Stimulated activated CD8-positive, alpha-beta memory T cell treated with anti-CD3 and anti-CD28 coated beads, Interleukin-15, amount 100 ng/mL, for 4 hours (primary cell): Measurements from ENCODE around the gene GABBR2.
"Not testable (repeated sequence)": the region's sequence is repeated elsewhere in the genome, so short reads cannot be mapped to it uniquely, and the experiment has no call there.

Experiments
- DNase-seq, 2 donors: peaks; one replicate each; pipeline ENCODE4 v3.0.0-alpha.2; 2020; ENCODE audit warnings: low read depth in 2 of 2

The GABBR2 gene

GRCh38 chr9:98596486-98596885, 112.2 kb downstream of the GABBR2 start:
- no peak for DNase-seq

DNA sequence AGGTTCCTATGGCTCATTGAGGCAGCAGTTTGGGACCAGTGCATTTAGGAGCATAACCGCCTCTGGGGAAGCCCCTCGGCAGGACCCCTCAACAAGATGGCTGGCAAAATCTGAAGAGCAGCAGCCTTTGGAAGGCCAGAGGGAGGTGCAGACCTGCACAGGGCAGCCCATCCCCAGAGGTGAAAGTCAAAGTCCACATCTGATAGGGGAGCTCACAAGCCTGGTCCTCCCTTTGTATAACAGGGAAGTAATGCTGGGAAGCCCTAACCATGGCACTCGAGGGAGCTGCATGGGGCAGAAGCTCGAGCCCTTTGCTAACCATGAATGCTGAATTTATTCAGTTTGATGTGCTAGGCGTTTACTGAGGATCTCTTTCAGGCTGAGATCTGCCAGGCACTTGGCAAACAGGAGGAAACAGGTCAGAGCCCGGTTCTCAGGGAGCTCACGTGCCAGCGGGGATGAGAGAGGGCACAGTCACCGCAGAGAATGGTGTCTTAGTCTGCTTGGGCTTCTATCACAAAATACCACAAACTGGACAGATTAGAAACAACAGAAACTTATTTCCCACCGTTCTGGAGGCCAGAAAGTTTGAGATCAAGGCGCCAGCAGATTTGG, 114.1 kb downstream of the GABBR2 start:
- DNase-seq: no peak

DNA sequence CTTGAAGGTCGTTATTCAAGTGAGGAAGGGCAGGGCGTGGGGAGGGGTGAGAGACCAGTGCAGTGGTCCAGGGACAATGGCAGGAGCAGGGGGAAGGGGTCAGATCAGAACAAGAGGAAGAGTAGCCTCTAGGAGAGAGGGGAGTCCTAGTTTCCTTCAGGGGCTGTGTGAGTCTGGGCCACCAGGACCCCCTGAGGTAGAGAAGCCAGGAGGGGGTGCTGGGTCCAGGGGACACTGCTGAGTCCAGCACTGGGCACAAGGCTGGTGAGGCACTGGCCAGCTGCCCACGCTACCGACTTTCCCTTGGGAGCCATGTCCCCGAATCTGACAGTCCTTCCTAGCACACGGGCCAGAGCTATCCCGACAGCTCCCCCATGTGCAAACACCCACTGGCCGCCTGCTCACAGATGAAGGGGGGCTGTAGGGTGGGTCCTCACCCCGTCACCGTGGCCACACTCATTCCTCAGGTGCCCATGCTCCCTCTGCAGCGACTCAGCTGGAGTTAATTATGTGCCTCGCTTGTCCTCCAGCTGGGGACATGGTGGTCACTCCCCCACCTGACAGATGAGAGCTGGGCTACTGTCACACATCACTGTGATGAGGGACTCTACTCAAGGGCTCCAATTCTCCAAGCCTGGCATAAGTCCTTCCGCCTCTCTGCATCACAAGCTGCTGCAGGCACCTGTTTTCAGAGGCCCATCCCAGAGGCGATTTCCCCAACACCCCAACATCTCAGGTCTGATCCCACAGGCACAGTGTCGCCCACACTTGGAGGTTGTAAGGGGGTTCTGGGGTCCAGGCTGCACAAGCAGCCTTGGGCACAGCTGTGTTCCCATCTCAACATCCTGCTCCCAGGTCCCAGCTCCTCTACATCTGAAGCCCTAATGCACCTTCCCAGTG, 115.1 kb downstream of the GABBR2 start:
- DNase-seq: no peak

GRCh38 chr9:98591696-98592095, 117.0 kb downstream of the GABBR2 start:
- DNase-seq: no peak

- DNase-seq: no peak
Observed at GRCh38 chr9:98590101-98590500, 118.6 kb downstream of the GABBR2 start.

GRCh38 chr9:98589102-98589501, 119.6 kb downstream of the GABBR2 start:
- DNase-seq: no peak

GRCh38 chr9:98584853-98585438, 123.8 kb downstream of the GABBR2 start:
- not testable (repeated sequence) for DNase-seq

- no peak for DNase-seq
Observed at GRCh38 chr9:98584059-98584458, 124.7 kb downstream of the GABBR2 start.

DNA sequence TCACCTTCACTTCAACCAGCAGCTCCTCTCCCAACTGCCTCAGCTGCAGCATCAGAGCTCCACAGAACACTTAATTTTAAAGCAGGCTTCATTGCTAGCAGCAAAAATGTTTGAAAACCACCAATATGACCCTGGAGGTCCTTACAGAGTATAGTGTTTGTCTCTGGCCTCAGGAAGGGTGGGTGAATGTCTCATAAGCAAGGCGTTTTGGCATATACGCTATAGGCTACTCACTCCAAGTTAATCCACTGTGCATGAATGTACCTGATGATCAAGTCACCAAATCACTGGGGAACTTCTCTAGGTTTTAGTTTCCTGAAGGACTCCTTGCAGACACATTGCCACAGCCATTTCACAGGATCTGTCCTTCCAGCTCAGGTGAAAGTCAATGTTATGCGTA, 125.3 kb downstream of the GABBR2 start:
- no peak for DNase-seq

GRCh38 chr9:98580956-98581355, 127.8 kb downstream of the GABBR2 start:
- no peak for DNase-seq

DNA sequence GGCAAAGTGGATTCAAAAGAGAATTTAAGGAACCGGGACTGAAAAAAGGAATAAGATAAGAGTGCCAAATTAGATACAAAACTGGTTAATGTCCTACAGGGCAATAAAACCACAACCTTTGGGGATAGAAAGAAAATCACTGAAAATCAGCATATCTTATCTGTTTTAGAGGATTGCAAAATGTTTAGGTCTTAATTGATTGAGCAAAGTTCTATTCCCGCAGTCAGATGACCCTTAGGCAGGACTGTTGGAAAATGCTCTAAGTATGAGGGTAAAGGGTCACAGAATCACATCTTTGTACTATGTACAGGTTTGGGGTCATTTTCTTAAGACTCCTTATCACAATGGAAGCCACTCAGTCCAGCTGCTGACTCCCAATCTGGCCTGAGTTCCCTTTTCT, 129.0 kb downstream of the GABBR2 start:
- no peak for DNase-seq

DNA sequence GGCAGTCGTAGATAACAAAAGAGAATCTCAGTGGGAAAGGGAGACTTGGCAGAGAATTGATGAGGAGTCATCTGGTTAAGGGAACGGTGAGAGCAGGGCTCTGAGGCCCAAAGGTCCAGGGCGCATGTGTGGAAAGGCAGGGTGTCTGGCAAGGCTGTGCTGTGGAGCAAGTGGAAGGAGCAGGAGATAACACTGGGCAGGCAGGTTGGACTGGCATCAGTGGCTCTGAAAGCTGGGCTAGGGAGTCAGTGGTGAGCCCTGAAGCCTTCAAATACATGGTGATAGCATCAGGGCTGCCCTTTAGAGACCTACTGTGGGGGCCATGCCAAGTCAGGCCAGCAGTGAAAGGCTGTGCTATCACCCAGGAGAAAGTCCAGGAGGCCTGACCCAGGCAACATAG, 131.3 kb downstream of the GABBR2 start:
- DNase-seq: no peak

GRCh38 chr9:98576859-98577258, 131.9 kb downstream of the GABBR2 start:
- no peak for DNase-seq

GRCh38 chr9:98576354-98576753, 132.4 kb downstream of the GABBR2 start:
- no peak for DNase-seq

GRCh38 chr9:98575379-98576346, 133.1 kb downstream of the GABBR2 start:
- no peak for DNase-seq

DNA sequence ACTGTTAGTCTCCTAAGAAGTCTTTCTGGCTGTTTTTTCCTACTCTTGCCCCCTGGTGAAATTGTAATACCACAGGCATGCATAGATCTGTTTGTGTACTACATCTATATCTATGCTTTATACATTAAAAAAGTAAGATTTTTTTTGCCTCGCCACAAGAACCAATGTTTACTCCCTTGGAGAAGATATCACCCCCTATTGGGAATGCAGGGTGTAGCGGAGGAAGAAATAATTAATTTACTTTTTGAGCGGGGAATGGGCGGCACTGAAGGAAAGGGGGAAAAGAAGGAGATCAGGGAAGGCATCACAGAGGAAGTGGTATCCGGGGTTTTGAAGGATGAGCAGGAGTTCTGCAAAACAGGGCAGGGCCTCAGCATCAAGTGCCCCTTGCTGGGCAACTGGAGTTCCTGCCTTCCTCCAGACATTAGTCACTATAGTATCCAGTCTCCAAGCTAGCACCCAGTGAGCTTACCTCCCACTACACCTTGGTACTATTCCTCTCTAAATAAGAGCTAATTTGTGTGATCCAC, 134.9 kb downstream of the GABBR2 start:
- no peak for DNase-seq

DNA sequence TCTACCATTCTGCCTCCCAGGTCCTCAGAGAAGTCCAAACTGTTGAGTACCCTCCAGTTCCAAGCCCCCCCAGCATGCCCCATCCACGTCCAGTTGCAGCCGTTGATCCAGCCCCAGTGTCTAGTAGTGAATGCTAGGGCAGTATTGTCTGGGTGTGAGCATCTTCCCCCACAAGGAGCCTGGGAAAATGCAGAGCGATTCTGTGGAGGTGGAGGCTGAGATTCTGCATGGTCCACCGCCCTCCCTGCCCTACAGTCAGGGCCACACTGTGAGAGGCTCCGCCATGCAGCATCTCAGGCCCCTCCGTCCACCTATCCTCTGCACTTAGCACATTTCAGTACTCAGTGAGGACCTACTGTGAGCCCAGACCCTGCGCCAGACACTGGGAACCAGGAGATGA, 135.9 kb downstream of the GABBR2 start:
- no peak for DNase-seq

DNA sequence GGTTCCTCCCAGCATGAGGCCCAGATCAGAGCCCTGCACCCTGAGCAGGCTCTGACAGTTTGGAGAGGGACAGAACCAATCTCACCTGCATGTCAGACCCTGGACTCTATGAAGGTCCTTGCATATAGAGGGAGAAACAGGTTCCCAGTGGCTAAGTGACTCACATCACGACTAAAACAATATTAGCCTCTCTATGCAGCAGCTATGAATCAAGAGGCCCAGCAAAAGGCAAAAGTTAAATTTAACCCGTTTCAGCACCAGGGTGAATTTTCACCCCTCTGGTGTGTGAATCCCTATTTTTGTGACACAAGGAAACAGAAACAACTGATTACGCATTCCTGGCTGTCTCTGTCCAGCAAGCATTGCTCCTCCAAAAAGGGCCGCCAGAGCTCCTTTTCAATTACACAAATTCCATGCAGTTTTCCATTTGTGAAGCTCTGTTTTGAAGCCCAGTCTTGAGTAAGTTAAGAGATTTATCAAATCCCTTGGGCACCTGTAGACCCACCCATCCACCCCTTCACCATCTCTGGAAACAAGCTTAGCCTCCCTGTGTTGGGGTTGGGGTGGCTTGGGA, 136.6 kb downstream of the GABBR2 start:
- no peak for DNase-seq

DNA sequence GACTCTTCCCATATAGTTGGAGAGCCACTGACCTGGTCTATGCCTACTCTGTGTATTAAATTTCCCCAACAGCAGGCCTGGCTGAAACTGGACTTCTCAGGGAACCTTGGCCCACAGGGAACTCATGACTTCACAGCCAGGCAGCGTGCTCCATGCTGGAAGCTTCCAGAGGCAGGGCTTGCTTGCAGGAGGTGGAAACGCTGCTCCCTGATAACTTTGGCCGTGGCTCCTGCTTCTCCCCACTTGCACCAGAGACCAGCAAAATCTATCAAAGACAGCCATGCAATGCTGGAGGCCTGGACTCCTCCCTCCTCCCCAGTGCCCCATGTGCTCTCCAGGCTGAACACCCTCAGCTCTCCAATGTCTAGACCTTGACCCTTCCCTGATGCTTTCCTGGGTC, 137.1 kb downstream of the GABBR2 start:
- DNase-seq: no peak

DNA sequence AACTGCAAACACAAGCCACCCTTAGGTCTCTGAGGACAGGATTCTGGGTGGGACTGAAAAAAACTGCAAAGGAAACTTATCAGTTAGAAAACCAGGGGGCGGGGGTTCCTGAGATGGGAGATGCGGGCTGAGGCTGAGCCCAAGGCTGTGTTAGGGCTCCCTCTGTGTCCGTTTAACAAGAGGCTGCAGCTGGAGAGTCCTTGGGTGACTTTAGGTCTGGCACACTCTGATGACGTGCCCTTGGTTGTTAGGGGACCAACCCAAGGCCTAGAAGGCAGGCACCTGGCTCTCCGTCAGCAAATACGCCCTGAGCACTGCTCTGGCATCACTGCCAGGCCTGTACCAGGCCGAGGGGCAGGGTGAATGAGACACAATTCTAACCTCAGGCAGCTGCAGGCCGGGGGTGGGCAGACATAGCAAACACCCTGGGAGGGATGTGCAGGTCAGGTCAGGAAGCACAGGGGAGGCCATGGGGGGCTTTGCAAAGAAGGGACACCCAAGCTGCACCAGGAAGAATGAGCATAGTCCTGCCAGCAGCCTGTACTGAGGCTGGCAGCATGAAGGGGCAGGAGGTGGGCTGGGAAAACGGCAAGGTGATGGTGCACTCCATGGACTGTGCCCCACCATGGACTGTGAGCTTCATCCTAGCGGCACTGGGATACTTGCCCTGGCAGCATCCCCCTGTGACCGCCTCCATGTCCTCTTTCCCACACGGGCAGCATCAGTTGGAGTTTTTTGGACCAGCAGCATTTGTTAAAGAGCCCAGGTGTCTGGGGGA, 137.9 kb downstream of the GABBR2 start:
- DNase-seq: no peak
